HEK293 (cell line): ENCODE results near the gene METTL1.

Source experiments
- EGR2 ChIP-seq: fragments of 450-650 bp; formaldehyde crosslinking; IDR thresholded peaks from 2 replicates; pipeline ENCODE4 v1.5.1; 2016; ENCODE audit warnings: low read depth, missing biosample characterization, missing genetic modification characterization
- GLI4 ChIP-seq: fragments of 450-650 bp; formaldehyde crosslinking; IDR thresholded peaks from 2 replicates; pipeline ENCODE4 v1.5.1; 2016; ENCODE audit warnings: missing biosample characterization, missing genetic modification characterization
- IKZF3 ChIP-seq: fragments of 450-650 bp; IDR thresholded peaks from 2 replicates; pipeline ENCODE4 v1.5.0; 2018; ENCODE audit warnings: missing biosample characterization, mild to moderate bottlenecking, missing genetic modification characterization, moderate library complexity
- KLF1 ChIP-seq: fragments of 450-650 bp; formaldehyde crosslinking; IDR thresholded peaks from 2 replicates; pipeline ENCODE4 v1.5.1; 2016; ENCODE audit warnings: missing biosample characterization, missing genetic modification characterization
- KLF16 ChIP-seq: fragments of 450-650 bp; formaldehyde crosslinking; IDR thresholded peaks from 2 replicates; pipeline ENCODE4 v1.5.1; 2017; ENCODE audit warnings: missing biosample characterization, missing genetic modification characterization
- KLF7 ChIP-seq: fragments of 450-650 bp; formaldehyde crosslinking; IDR thresholded peaks from 2 replicates; pipeline ENCODE4 v1.5.1; 2016; ENCODE audit warnings: missing biosample characterization, missing genetic modification characterization, borderline replicate concordance
- KLF8 ChIP-seq: fragments of 450-650 bp; formaldehyde crosslinking; IDR thresholded peaks from 2 replicates; pipeline ENCODE4 v1.5.1; 2016; ENCODE audit warnings: missing biosample characterization, missing genetic modification characterization
- SCRT1 ChIP-seq: fragments of 450-650 bp; formaldehyde crosslinking; IDR thresholded peaks from 2 replicates; pipeline ENCODE4 v1.5.1; 2016; ENCODE audit warnings: missing biosample characterization, missing genetic modification characterization, borderline replicate concordance
- SP2 ChIP-seq: fragments of 450-650 bp; formaldehyde crosslinking; IDR thresholded peaks from 2 replicates; pipeline ENCODE4 v1.5.1; 2016; ENCODE audit warnings: missing biosample characterization, missing genetic modification characterization
- SP3 ChIP-seq: fragments of 450-650 bp; formaldehyde crosslinking; IDR thresholded peaks from 2 replicates; pipeline ENCODE4 v1.5.1; 2016; ENCODE audit warnings: missing biosample characterization, missing genetic modification characterization
- TCF7L2 ChIP-seq: IDR thresholded peaks from 2 replicates; pipeline ENCODE4 v1.6.1; 2011; ENCODE audit warnings: low read depth, mild to moderate bottlenecking, inconsistent platforms, low read length, moderate library complexity, borderline replicate concordance
- ZBTB1 ChIP-seq: fragments of 450-650 bp; formaldehyde crosslinking; IDR thresholded peaks from 2 replicates; pipeline ENCODE4 v1.5.1; 2016; ENCODE audit warnings: missing biosample characterization, missing genetic modification characterization
- ZBTB7A ChIP-seq: fragments of 450-650 bp; formaldehyde crosslinking; IDR thresholded peaks from 2 replicates; pipeline ENCODE4 v1.5.1; 2016; ENCODE audit warnings: low read depth, missing biosample characterization, missing genetic modification characterization
- ZEB2 ChIP-seq: fragments of 450-650 bp; formaldehyde crosslinking; IDR thresholded peaks from 2 replicates; pipeline ENCODE4 v1.5.1; 2016; ENCODE audit warnings: missing biosample characterization, missing genetic modification characterization
- ZIC2 ChIP-seq: fragments of 450-650 bp; formaldehyde crosslinking; IDR thresholded peaks from 2 replicates; pipeline ENCODE4 v1.5.1; 2016; ENCODE audit warnings: missing biosample characterization, missing genetic modification characterization
- ZNF175 ChIP-seq: fragments of 450-650 bp; formaldehyde crosslinking; IDR thresholded peaks from 2 replicates; pipeline ENCODE4 v1.5.1; 2016; ENCODE audit warnings: missing biosample characterization, missing genetic modification characterization
- ZNF18 ChIP-seq: fragments of 450-650 bp; formaldehyde crosslinking; IDR thresholded peaks from 2 replicates; pipeline ENCODE4 v1.5.1; 2016; ENCODE audit warnings: missing biosample characterization, missing genetic modification characterization
- ZNF184 ChIP-seq: fragments of 450-650 bp; IDR thresholded peaks from 2 replicates; pipeline ENCODE4 v1.5.1; 2018; ENCODE audit warnings: missing biosample characterization, mild to moderate bottlenecking, missing genetic modification characterization
- ZNF214 ChIP-seq: fragments of 450-650 bp; formaldehyde crosslinking; IDR thresholded peaks from 2 replicates; pipeline ENCODE4 v1.5.1; 2017; ENCODE audit warnings: missing biosample characterization, mild to moderate bottlenecking, missing genetic modification characterization, borderline replicate concordance
- ZNF23 ChIP-seq: fragments of 450-650 bp; formaldehyde crosslinking; IDR thresholded peaks from 2 replicates; pipeline ENCODE4 v1.5.1; 2016; ENCODE audit warnings: missing biosample characterization, missing genetic modification characterization, borderline replicate concordance
- ZNF24 ChIP-seq: fragments of 450-650 bp; formaldehyde crosslinking; IDR thresholded peaks from 2 replicates; pipeline ENCODE4 v1.5.1; 2016; ENCODE audit warnings: missing biosample characterization, missing genetic modification characterization
- ZNF280D ChIP-seq: fragments of 450-650 bp; formaldehyde crosslinking; IDR thresholded peaks from 2 replicates; pipeline ENCODE4 v1.5.1; 2016; ENCODE audit warnings: missing biosample characterization, missing genetic modification characterization
- ZNF335 ChIP-seq: fragments of 450-650 bp; formaldehyde crosslinking; conservative IDR thresholded peaks from 2 replicates; pipeline ENCODE4 v1.5.1; 2016; ENCODE audit warnings: missing biosample characterization, missing genetic modification characterization
- ZNF366 ChIP-seq: fragments of 450-650 bp; formaldehyde crosslinking; conservative IDR thresholded peaks from 2 replicates; pipeline ENCODE4 v1.5.1; 2016; ENCODE audit warnings: missing biosample characterization, missing genetic modification characterization
- ZNF391 ChIP-seq: fragments of 450-650 bp; formaldehyde crosslinking; IDR thresholded peaks from 2 replicates; pipeline ENCODE4 v1.5.1; 2016; ENCODE audit warnings: low read depth, missing biosample characterization, missing genetic modification characterization, borderline replicate concordance
- ZNF501 ChIP-seq: fragments of 450-650 bp; formaldehyde crosslinking; IDR thresholded peaks from 2 replicates; pipeline ENCODE4 v1.5.1; 2016; ENCODE audit warnings: missing biosample characterization, missing genetic modification characterization
- ZNF530 ChIP-seq: fragments of 450-650 bp; formaldehyde crosslinking; IDR thresholded peaks from 2 replicates; pipeline ENCODE4 v1.5.1; 2016; ENCODE audit warnings: low read depth, missing biosample characterization, missing genetic modification characterization
- ZNF544 ChIP-seq: fragments of 450-650 bp; formaldehyde crosslinking; IDR thresholded peaks from 2 replicates; pipeline ENCODE4 v1.5.0; 2017; ENCODE audit warnings: missing biosample characterization, missing genetic modification characterization
- ZNF558 ChIP-seq: fragments of 450-650 bp; formaldehyde crosslinking; IDR thresholded peaks from 2 replicates; pipeline ENCODE4 v1.5.1; 2016; ENCODE audit warnings: missing biosample characterization, missing genetic modification characterization
- ZNF76 ChIP-seq: fragments of 450-650 bp; formaldehyde crosslinking; IDR thresholded peaks from 2 replicates; pipeline ENCODE4; 2016; ENCODE audit warnings: low read depth, missing biosample characterization, missing genetic modification characterization, borderline replicate concordance
- TF ChIP-seq, protein P1 (sequence below): fragments of 450-650 bp; formaldehyde crosslinking; IDR thresholded peaks from 2 replicates; pipeline ENCODE4 v1.5.1; 2016; ENCODE audit warnings: missing biosample characterization, missing genetic modification characterization
- TF ChIP-seq, protein P2 (sequence below): fragments of 450-650 bp; formaldehyde crosslinking; IDR thresholded peaks from 2 replicates; pipeline ENCODE4 v1.5.1; 2016; ENCODE audit warnings: missing biosample characterization, missing genetic modification characterization

Gene METTL1

DNA sequence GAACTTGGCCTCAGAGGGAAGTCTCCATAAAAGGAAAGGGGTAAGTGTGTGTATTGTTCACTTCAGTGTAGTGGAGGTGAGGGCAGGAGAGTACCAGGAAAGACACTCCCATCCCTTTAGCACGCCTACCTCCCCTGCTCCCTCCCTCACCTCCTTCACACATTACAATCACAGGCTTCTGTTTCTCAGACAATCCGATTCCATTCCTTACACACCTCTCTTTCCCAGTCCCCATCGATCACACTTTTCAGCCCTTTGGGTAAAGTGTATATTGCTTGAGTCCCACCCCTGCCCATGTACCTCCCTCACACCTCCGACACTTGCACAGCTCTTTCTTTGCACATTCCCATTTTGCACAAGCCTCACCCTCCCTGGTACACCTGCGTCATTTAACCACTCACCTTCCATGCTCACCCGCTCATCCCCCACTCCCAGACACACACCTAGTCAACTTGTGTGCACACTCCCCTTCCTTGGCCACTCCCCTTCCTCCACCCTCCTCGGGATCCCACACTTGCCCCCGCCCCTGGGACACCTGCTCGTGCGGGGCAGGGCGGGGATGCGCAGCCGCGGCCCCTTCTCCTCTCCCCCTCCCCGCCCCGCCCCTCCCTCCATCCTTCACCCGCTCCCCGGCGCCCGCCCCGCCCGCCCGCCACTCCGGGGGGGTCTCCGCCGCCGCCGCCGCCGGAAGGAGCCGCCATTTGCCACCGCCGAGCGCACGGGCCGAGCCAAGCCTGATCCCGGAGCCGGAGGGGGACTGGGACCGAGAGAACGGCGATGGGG is 17.3 kb downstream of the METTL1 start, which contains the start of gene MARCHF9 (continued):
- peak; percentile 97 for TF ChIP-seq ZNF18
- TF ChIP-seq ZNF501 (tag by site-specific recombination), result peak; percentile 67; the same call in 1 of the 2 replicates
- TF ChIP-seq ZNF184 (tag by site-specific recombination), result no peak
- peak; percentile 62; the same call in 1 of the 2 replicates for TF ChIP-seq EGR2 (tag by site-specific recombination)
- TF ChIP-seq, protein P1, sequence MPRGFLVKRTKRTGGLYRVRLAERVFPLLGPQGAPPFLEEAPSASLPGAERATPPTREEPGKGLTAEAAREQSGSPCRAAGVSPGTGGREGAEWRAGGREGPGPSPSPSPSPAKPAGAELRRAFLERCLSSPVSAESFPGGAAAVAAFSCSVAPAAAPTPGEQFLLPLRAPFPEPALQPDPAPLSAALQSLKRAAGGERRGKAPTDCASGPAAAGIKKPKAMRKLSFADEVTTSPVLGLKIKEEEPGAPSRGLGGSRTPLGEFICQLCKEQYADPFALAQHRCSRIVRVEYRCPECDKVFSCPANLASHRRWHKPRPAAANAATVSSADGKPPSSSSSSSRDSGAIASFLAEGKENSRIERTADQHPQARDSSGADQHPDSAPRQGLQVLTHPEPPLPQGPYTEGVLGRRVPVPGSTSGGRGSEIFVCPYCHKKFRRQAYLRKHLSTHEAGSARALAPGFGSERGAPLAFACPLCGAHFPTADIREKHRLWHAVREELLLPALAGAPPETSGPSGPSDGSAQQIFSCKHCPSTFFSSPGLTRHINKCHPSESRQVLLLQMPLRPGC (tag by site-specific recombination), result peak; percentile 18; the same call in 1 of the 2 replicates
- TF ChIP-seq ZEB2 (tag by site-specific recombination), result peak; percentile 92
- TF ChIP-seq ZNF280D (tag by site-specific recombination), result no peak
- TF ChIP-seq KLF8 (tag by site-specific recombination), result peak; percentile 90
- TF ChIP-seq SCRT1, result peak; percentile 91
- peak; percentile 96 for TF ChIP-seq SP3
- TF ChIP-seq ZNF544 (tag by site-specific recombination), result no peak
- TF ChIP-seq ZNF530 (tag by site-specific recombination), result no peak
- TF ChIP-seq ZNF24 (tag by site-specific recombination), result 0 out of 2 replicates have a peak, but pooled peaks have one; percentile 54
- no peak for TF ChIP-seq ZNF23 (tag by site-specific recombination)
- peak; percentile 17; the same call in 1 of the 2 replicates for TF ChIP-seq IKZF3
- TF ChIP-seq ZNF335 (tag by site-specific recombination), result peak; percentile 44
- TF ChIP-seq ZNF366 (tag by site-specific recombination), result peak; percentile 98
- TF ChIP-seq SP2 (tag by site-specific recombination), result peak; percentile 91
- 0 out of 2 replicates have a peak, but pooled peaks have one; percentile 35 for TF ChIP-seq ZBTB1 (tag by site-specific recombination)
- no peak for TF ChIP-seq TCF7L2
- TF ChIP-seq, protein P2, sequence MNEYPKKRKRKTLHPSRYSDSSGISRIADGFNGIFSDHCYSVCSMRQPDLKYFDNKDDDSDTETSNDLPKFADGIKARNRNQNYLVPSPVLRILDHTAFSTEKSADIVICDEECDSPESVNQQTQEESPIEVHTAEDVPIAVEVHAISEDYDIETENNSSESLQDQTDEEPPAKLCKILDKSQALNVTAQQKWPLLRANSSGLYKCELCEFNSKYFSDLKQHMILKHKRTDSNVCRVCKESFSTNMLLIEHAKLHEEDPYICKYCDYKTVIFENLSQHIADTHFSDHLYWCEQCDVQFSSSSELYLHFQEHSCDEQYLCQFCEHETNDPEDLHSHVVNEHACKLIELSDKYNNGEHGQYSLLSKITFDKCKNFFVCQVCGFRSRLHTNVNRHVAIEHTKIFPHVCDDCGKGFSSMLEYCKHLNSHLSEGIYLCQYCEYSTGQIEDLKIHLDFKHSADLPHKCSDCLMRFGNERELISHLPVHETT (tag by site-specific recombination), result no peak
- TF ChIP-seq ZIC2, result no peak
- TF ChIP-seq KLF7, result peak; percentile 89; the same call in 1 of the 2 replicates
- TF ChIP-seq KLF1 (tag by site-specific recombination), result peak; percentile 97
- peak; percentile 41; the same call in 1 of the 2 replicates for TF ChIP-seq ZNF76 (tag by site-specific recombination)
- TF ChIP-seq KLF16 (tag by site-specific recombination), result no peak; the same call in 1 of the 2 replicates
- no peak for TF ChIP-seq GLI4 (tag by site-specific recombination)
- peak; percentile 79 for TF ChIP-seq ZBTB7A
- TF ChIP-seq ZNF391 (tag by site-specific recombination), result peak; percentile 76; the same call in 1 of the 2 replicates
- TF ChIP-seq ZNF175 (tag by site-specific recombination), result no peak
- TF ChIP-seq ZNF558 (tag by site-specific recombination), result no peak
- TF ChIP-seq ZNF214 (tag by site-specific recombination), result no peak
